SHP77 treated with DMSO at 0.1 percent for 48 hours (cell line): ENCODE results near the gene DLX4.
A peak's percentile ranks its signal among the peaks of the same experiment; 100 is the strongest.

Experiments
- DNase-seq: peaks from one replicate; lab custom pipeline; 2025; lab: John Stamatoyannopoulos, UW

Gene DLX4

GRCh38 chr17:49946964-49947584 lies 21.9 kb upstream of the DLX4 start:
- DNase-seq: no peak

DNA sequence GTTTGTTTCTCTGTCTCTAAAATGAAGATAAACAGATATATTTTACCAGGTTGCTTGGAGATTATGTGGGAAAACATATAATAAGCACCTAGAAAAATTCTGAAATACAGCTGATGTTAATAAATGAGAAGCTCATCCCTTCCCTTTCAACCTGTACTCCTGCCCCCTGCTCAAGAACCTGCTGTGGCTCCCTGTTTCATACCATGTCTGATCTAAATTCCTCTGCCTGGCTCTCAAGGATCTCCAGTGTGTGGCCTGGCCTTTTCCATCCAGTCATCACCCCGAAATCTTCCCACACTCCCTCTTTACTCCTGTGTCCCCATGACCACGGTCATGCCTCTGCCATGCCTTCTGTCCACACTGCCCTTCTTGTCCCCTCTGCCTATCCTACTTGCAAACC lies 19.4 kb upstream of the DLX4 start:
- DNase-seq: no peak

- no peak for DNase-seq
Observed at GRCh38 chr17:49951362-49952082, 17.5 kb upstream of the DLX4 start.

GRCh38 chr17:49952209-49952911 lies 16.6 kb upstream of the DLX4 start:
- DNase-seq: peak; percentile 55

DNA sequence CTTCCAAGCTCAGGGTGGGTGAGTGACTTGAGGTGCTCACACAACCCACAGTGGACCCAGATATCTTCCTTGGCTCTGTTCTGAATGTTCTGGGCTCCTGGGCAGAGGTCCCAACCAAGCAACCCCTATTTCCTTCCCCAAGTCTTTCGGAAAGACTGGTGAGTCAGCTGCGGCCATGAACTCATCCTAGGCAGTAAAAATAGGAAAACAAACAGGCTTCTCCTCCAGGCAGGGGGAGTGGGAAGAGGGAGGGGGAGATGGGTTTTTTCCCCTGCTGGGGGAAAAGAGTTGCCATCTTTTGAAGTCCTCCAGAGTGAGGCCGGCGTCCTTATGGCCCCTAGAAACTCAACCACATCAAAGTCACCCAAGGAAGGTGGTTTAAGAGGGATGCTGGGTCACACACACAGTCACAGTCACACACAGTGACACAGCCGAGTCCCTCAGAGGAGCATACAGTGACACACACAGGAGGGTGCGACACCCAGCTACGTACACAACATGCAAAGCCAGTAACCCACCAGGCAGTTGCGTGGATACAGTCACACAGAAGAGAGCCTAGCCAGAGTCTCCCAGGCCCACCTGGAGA lies 16.0 kb upstream of the DLX4 start:
- DNase-seq: no peak

- DNase-seq: no peak
Observed at GRCh38 chr17:49955157-49955556, 13.8 kb upstream of the DLX4 start.

DNA sequence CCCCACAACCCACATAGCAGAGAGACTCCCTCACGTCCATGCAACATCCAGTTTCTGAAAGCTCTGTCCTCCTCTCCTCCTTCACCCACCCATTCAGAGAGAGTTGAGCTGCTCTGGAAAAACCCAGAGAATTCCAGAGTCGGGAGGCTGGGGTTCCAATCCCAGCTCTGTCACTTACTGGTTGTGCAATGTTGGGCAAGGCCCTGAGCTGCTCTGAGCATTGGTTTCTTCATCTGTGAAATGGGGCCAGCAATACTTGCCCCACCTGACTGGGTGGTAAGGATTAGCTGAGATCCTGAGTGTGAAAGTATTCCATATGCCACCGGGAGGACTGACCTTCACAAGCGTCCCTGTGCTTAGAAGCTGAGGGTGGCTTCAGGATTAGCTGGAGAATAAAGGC lies 12.2 kb upstream of the DLX4 start:
- DNase-seq: no peak

- no peak for DNase-seq
Observed at GRCh38 chr17:49957350-49957749, 11.6 kb upstream of the DLX4 start.

- no peak for DNase-seq
Observed at GRCh38 chr17:49958723-49959122, 10.3 kb upstream of the DLX4 start.

DNA sequence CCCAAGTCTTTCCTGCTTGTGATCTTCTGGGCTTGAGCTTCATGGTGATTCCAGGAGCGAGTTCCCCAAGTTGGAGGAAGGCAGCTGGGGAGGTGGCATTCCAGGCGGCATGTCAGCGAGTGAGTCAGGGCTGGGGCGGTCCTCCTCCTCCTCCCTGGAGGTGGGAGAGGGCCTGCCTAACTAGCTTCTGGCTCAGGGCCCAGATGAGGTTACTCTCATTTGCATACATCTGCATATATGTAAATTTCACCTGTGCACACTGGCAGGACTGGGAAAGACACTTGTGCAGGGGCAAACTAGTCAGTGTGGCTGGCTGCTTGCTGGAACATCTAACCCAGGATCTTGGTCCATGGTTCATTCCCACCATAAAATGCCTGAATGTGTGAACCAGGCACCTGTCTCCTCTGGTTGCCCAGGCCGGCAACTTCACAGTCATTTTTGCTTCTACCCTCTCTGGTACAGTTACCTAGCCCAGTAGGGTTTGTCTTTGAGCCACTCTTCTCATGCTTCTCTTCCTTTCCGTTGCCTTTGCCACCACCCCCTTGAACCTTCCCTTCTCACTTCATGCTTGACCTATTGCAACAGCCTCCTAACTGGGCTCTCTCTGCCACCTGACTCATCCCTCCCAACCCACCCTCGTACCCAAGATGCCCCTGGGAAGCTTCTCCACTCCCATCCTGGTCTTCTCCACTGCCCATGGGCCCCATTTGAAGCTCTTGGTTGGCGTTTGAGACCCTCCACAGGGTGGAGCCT lies 9.6 kb upstream of the DLX4 start:
- no peak for DNase-seq

DNA sequence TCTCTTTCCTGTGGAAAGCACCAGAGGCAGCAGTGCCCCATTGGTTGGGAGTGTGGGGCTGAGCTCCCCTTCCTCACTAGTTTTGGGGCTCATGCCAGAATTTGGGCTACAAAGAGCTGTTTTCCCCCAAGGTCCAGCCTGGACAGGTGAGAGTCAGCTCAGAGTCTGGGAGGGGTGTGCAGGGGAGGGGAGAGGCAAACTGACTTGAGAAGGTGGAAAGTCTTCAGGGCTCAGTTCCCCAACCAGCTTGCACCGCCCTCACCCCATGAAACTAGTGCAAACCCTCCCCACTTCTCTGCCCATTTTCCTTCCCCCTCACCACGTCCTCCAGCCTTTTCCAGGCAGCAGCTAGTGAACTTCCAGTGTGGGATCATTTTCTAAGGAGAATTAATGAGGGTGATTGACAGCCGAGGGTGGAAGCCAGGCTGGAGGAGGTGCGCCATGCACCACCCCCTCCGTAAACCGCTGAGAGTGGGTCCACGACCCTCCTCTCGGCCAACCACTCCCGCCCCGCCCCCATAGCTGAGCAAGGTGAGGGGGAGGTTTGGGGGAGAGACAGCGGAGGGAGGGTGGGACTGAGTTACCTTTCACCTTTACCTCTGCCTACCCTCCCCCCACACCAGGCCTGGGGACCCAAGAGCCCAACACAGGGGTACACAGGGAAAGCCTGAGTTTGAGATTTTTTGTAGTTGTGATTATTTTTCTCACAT lies 6.2 kb upstream of the DLX4 start:
- no peak for DNase-seq

GRCh38 chr17:49963309-49963625 lies 5.7 kb upstream of the DLX4 start:
- no peak for DNase-seq

GRCh38 chr17:49963626-49964302 lies 5.2 kb upstream of the DLX4 start:
- no peak for DNase-seq

GRCh38 chr17:49964303-49964768 lies 4.7 kb upstream of the DLX4 start:
- DNase-seq: no peak

- no peak for DNase-seq
Observed at GRCh38 chr17:49964769-49965523, 4.0 kb upstream of the DLX4 start.

- no peak for DNase-seq
Observed at GRCh38 chr17:49965524-49965909, 3.5 kb upstream of the DLX4 start.

DNA sequence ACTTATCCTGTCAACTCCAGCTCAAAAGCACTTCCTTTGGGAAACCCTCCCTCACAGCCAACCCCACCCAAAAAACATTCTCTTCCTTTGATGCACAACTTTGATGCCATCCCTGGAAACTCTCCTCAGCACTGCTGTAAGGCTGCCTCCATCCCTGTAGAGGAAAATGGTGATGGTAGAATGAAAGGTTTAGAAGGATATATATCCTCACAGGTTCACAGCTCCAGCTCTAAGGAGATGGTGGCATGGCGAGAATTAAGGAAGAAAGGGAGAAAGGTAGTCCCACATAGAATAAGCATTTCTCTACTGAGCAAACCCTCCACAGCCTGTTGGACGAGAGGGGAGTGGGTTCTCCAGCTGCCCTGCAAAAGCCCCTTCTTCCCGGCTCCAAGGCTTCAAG lies 2.2 kb upstream of the DLX4 start:
- no peak for DNase-seq

DNA sequence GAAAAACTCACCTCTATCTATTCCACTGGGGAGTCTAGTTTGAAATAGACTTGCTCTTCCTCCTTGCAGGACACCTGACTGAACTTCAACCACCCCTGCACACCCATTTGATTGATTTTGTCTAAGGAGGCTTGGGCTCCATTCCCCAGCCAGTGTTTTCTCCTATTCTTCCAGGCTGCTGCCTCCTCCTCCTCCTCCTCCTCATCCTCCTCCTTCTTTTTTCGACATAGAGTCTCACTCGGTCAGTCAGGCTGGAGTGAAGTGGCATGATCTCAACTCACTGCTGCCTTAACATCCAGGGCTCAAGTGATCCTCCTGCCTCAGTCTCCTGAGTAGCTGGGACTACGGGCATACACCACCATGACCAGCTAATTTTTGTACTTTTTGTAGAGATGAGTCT lies 1.8 kb upstream of the DLX4 start:
- no peak for DNase-seq

- DNase-seq: no peak
Observed at GRCh38 chr17:49967621-49968404, 1.2 kb upstream of the DLX4 start.
